HG02938 (cell line): ENCODE measurements around the gene SPRR3.
"Not testable (repeated sequence)": the region's sequence is repeated elsewhere in the genome, so short reads cannot be mapped to it uniquely, and the experiment has no call there.

Experiments
- ATAC-seq: cut with Tn5 transposase; IDR thresholded peaks from one replicate; pipeline ENCODE4 v1.9.1; 2021; ENCODE audit warnings: mild to moderate bottlenecking, moderate library complexity; ENCODE audit not compliant: unreplicated experiment

Gene SPRR3

DNA sequence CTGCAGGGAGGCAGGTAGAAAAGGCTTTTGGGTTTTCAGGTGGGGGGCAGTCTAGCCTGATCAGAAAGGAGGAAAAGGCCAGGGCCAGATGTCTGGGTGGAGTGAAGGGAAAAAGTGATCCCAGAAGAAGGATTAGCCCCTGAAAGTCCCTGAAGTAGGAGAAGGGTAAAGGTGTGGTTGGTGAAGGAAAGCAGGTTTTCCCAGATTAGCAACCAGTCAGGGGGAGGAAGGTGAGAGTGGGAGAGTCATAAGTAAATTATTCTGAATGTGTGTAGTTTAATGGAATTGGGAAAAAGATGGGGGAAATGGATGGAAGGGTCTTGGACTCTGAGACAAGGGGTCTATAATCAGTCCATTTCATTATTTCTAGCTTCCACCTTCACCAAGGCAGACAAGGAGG, 18.3 kb upstream of the SPRR3 start:
- ATAC-seq, result no peak

- no peak for ATAC-seq
Measured at GRCh38 chr1:152983743-152984142, 17.8 kb upstream of the SPRR3 start, which contains the start of gene SPRR1A. TSS of gene SPRR1A (plus strand) at chr1:152984081. CDS start at chr1:152985231, 1,150 bp downstream.

- ATAC-seq, result no peak
Measured at GRCh38 chr1:152986578-152986977, 15.0 kb upstream of the SPRR3 start.

DNA sequence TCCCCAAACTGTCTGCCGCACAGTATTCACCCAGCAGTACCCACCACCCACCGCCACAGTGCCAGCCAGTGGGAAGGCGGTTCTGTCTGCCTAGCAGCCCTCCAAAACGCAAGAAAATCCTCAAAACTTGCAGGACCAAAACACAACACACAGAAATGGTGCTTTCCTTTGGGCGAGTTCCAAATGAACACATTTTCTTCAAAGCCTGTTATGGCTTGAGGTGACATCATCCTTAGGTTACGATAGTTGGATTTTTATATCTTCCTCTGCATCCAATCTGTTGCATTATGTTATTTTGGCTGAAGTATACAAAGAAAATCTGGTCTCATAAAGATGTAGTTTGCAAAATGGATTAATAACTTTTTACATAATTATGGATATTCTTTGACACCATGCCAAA, 8.4 kb upstream of the SPRR3 start:
- ATAC-seq, result no peak

DNA sequence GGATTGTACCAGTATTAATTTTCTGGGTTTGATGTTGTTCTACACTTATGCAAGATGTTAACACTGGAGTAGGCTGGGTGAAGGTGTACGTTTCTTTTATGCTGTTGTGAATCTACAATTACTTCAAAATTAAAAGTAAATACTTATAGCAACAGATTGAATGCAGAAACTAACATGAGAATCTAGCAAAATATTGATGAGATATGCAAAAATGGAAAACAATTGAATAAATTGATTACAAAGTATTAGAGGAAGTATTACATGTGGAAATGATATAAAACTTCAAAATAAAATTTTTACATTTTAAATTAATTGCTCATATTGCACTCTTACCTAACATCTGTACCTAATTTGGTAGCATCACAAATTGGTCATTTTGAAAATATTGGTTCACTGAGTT, 5.7 kb upstream of the SPRR3 start:
- ATAC-seq, result no peak

DNA sequence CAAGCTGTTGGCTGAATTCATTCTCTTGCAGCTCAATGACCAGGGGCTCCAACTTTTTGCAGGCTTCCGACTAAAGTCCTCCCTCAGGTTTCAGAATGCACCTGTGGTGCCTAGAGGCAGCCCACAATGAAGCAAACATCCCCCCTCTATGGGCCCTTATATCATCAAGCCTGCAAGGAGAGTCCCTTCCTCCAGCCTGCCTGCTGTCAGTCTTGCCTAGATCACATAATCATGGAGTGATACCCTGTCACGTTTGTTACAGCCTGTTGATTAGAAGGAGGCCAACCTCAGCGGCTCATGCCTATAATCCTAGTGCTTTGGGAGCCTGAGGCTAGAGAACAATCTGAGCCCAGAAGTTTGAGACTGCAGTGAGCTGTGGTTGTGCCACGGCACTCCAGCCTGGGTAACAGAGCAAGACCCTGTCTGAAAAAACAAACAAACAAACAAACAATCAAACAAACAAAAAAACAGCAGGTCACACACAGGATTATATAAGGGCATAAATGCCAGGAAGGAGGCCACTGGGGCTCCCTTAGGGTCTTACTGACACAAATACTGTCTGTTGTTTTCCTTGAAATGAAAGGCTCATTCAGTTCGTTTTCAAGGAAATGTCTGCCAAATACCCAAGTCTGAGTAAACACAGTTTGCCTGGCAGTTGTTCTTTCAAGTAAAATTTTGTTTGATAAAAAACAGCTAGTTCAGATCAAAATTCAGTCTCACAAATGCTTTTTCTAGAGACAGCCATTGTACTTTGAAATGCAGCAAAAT, 4.7 kb upstream of the SPRR3 start:
- ATAC-seq, result no peak

DNA sequence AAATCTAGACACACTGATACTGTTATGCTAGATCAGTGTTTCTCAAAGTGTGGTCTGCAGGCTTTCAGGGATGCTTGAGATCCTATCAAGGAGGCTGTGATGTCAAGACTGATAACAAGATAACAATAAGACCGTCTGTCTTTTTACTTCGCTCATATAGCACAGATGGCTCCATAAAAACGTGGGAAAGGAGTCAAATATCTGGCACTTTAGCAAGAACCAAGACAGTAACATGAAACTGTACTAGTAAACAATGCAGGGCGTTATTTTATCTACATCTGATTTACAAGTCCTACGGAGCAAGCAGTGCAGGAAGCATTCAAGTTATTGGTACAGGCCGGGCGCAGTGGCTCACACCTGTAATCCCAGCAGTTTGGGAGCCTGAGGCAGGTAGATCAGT, 3.6 kb upstream of the SPRR3 start:
- ATAC-seq, result no peak

DNA sequence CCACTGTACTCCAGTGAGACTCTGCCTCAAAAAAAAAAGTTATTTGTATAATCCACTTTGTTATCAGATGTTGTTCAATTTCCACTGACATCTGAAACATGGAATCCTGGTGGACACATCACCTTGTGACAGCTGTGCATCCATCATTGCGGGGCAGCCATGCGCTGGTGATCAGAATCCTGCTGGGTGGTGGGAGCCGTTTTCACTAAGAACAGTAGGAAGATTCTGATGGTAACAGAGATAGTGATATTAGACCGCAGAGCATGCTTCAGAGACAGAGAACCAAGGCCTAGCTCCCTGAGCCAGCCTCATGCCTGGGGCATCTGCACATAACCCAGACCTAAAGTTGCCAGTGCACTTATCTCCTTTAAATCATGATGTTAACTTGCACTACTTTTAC, 3.1 kb upstream of the SPRR3 start:
- ATAC-seq, result no peak

DNA sequence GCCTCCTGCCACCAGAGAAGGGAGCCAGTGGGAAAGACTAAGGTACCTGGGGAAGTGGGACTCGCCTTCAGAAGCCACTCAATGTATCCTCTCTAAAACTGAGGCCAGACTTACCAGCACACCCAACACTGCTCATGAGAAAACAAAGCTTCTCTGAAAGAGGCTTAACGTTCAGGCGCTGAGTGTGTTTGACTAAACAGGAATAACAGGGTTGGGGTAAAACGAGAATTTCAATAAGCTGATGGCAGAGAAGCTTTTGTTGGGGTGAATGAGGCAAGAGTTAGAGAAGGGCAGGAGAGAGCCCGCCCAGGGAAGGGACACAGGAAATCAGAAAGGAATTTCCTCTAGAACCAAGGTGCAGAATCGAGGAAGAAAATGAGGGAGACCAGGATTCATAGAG, 1.7 kb upstream of the SPRR3 start:
- ATAC-seq, result no peak

DNA sequence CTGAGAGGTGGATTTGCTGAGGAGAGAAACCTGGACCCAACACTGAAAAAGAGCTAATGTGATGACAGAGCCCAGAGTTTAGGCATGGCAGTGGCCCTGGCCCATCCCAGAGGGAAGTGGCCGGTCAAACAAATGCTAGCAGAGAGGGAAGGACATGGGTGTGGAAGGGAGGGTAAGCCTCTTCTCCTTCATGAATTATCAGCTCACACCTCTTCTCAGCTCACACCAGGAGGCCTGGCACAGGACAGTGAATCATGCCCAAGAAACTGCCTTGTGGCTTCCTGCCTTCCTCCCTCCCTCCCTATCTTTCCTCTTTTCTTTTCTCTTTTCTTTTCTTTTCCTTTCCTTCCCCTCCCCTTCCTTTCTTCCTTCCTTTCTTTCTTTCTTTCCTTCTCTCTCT, 1.3 kb upstream of the SPRR3 start:
- no peak for ATAC-seq

DNA sequence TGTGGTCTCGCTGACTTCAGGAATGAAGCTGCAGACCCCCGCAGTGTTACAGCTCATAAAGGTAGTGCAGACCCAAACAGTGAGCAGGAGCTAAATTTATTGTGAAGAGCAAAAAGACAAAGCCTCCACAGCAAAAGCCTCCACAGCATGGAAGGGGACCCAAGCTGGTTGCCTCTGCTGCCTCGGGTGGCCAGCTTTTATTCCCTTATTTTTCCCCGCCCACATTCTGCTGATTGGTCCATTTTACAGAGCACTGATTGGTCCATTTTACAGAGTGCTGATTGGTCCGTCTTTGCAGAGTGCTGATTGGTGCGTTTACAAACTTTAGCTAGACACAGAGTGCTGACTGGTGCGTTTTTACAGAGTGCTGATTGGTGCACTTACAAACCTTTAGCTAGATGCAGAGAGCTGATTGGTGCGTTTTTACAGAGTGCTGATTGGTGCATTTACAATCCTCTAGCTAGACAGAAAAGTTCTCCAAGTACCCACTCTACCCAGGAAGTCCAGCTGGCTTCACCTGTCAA, 9.7 kb downstream of the SPRR3 start:
- not testable (repeated sequence) for ATAC-seq

GRCh38 chr1:153021829-153022228, 20.3 kb downstream of the SPRR3 start:
- not testable (repeated sequence) for ATAC-seq

GRCh38 chr1:153022340-153022739, 20.8 kb downstream of the SPRR3 start:
- not testable (repeated sequence) for ATAC-seq

DNA sequence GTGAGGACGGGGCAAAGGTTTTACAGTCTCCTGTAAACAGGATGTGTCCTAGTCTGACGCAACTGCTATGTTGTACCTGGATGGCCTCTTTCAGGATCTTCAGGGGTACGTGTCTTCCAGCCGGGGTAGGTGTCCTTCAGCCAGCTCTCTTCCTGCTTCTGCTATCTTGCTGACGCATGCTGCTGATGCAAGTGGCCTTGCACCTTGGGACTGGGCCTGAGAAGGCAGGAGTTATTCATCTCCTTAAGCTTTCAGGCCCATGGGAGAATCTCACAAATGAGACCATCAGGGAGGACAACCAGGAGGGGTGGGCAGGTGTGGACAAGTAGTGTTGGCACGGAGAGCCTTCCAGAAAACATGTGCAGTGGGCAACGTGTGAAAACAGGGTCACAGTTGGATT, 21.6 kb downstream of the SPRR3 start:
- no peak for ATAC-seq

- no peak for ATAC-seq
Measured at GRCh38 chr1:153024413-153024812, 22.9 kb downstream of the SPRR3 start.

DNA sequence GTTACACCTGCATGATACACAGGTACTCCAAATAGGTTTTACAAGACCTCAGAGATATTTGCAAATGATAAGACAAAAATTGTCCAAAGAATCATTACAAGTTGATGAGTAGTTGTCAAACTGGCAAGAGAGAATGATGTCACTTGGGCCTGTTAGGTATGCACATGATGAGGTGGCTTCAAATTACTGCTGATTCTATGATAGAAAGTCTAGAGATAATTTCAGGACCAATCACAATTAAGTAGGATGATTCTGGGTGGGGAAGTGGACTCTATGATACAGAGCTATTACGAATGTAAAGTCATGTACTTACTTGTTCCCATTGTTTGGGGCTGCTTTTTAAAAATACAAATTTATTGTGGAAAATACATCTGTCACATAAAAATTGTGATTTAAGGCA, 24.2 kb downstream of the SPRR3 start:
- ATAC-seq, result no peak

DNA sequence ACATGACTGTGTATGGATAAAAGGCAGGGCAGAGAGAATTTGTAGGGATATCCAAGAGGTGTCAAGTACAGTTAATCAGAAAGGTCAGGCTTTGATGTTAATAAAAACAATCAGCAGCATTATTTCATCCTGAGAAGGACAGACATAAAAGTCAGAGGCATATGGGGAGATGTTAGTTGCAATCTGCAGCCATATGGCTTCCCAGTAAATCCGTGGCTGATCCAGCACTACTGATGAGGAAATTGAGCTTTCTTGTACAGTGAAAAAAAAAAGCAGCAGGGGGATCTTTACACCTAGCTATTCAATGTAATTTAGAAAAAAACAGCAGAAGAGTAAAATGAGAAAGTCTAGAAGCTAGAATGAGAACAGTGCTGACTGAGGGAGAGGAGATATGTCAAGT, 27.2 kb downstream of the SPRR3 start:
- no peak for ATAC-seq

DNA sequence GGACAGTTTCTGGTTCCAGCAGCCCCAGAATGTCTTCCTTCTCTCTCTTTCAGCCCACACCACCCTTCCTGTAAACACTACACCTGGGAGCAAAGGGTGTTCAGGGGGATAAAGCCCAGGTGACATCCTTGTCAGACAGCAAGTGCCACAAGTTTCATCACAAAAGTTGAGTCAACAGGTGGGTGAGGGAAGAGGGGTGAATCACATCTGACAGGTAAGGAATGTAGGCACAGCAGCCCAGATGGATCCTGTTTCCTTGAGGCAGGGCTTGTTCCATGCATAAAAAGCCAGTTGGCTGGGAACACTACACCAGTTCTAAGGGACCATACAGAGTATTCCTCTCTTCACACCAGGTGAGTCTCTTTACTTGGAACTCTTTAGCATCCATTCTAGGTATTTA, 29.3 kb downstream of the SPRR3 start, which contains the start of gene SPRR1B:
Gene SPRR1B (plus strand): TSS at position 309 of the 400 bp plus-strand sequence. CDS start 1,143 bp downstream, outside the sequence.
- ATAC-seq, result no peak

DNA sequence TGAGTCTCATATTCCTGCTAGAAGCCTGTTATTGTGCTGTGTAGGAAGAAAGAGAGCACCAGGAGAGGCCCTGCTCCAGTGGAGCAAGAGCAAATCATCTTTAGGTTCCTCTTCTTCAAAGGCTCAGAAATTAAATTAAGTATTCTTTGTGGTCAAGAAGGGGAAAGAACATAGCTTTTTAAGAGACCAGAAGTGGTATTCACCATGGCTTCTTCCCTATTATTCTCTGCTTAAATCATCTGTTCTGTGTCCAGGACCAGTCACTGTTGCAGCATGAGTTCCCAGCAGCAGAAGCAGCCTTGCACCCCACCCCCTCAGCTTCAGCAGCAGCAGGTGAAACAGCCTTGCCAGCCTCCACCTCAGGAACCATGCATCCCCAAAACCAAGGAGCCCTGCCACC, 30.5 kb downstream of the SPRR3 start:
- no peak for ATAC-seq

DNA sequence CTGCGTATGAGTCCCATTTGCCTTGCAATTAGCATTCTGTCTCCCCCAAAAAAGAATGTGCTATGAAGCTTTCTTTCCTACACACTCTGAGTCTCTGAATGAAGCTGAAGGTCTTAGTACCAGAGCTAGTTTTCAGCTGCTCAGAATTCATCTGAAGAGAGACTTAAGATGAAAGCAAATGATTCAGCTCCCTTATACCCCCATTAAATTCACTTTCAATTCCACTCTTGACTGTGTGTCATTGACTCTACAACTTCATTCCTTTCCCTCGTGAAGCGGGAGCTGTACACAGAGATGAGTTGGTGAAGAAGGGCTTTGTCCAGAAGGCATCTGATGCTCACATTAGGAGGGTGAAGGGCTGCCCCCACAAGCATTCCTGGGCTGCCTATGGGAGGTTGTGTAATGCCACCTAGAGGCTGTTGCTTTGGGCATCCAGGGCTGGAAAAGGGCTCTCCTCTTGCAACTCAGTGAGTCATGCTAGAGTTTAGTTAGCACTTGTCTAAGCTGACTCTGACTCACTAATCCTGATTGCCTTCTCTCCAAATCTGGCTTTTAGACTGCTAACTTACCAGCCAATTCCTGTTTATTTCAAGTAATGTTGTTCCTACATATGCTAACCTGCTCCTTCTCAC, 31.2 kb downstream of the SPRR3 start:
- ATAC-seq, result no peak

DNA sequence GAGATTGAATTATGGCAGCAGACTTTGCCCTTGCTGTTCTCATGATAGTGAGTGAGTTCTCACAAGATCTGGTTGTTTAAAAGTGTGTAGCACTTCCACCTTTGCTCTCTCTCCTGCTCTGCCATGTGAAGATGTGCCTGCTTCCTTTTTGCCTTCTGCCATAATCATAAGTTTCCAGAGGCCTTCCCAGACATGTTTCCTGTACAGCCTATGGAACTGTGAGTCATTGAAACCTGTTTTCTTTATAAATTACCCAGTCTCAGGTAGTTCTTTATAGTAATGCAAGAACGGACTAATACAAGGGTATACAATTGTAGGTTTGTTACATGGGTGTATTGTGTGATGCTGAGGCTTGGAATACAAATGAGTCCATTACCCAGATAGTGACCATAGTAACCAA, 33.7 kb downstream of the SPRR3 start:
- no peak for ATAC-seq

- ATAC-seq, result no peak
Measured at GRCh38 chr1:153040950-153041631, 39.5 kb downstream of the SPRR3 start, which contains the start of gene SPRR2D. TSS of gene SPRR2D (minus strand) at chr1:153041120. CDS start at chr1:153040346, 774 bp downstream.
